Parathyroid adenoma (tissue), 2 donors: Measurements from ENCODE around the gene FANCM.

ENCODE experiments used
- H2AFZ ChIP-seq: fragments of 300-600 bp; sonication (generic); one replicate; pipeline ENCODE4 v1.7.0; 2017; ENCODE audit warnings: antibody characterized with exemption, mild to moderate bottlenecking
- H3K27ac ChIP-seq: fragments of 300-600 bp; sonication (generic); one replicate; pipeline ENCODE4 v1.7.0; 2017
- H3K27me3 ChIP-seq: fragments of 300-600 bp; sonication (generic); one replicate; pipeline ENCODE4 v1.7.0; 2017; ENCODE audit warnings: low read length; ENCODE audit not compliant: control insufficient read depth, insufficient read depth
- H3K36me3 ChIP-seq: fragments of 300-600 bp; sonication (generic); one replicate; pipeline ENCODE4 v1.7.0; 2017; ENCODE audit warnings: low read length; ENCODE audit not compliant: control insufficient read depth, insufficient read depth
- H3K4me1 ChIP-seq: fragments of 300-600 bp; sonication (generic); one replicate; pipeline ENCODE4 v1.7.0; 2017; ENCODE audit warnings: control low read depth
- H3K4me2 ChIP-seq: fragments of 300-600 bp; sonication (generic); one replicate; pipeline ENCODE4 v1.7.0; 2017; ENCODE audit warnings: low read length
- H3K4me3 ChIP-seq: fragments of 300-600 bp; sonication (generic); one replicate; pipeline ENCODE4 v1.7.0; 2017; ENCODE audit warnings: low read depth, low read length
- H3K79me2 ChIP-seq: fragments of 300-600 bp; sonication (generic); one replicate; pipeline ENCODE4 v1.7.0; 2017; ENCODE audit warnings: control low read depth
- H3K9ac ChIP-seq: fragments of 300-600 bp; sonication (generic); one replicate; pipeline ENCODE4 v1.7.0; 2017; ENCODE audit warnings: mild to moderate bottlenecking
- H3K9me3 ChIP-seq: fragments of 300-600 bp; sonication (generic); one replicate; pipeline ENCODE4 v1.7.0; 2017; ENCODE audit warnings: low read length; ENCODE audit not compliant: control insufficient read depth
- CTCF ChIP-seq: fragments of 300-600 bp; sonication (generic); IDR thresholded peaks from one replicate; pipeline ENCODE4 v1.7.0; 2017; ENCODE audit warnings: antibody characterized with exemption, mild to moderate bottlenecking
- donor health status: primary hyperparathyroidism.

Gene FANCM

GRCh38 chr14:45249856-45250575, 114.3 kb downstream of the FANCM start:
- H3K4me1 ChIP-seq = no peaks in the 10 kb centered on the region

More at GRCh38 chr14:45249856-45250575, 114.3 kb downstream of the FANCM start:
- Histone ChIP-seq H2AFZ (no peak overlapping the region), H3K27me3 (no peaks in the 10 kb centered on the region), H3K9ac (no peak overlapping the region), H3K4me2 (peak overlapping the region; percentile 22), H3K27ac (peak overlapping the region; percentile 16), H3K79me2 (no peaks in the 10 kb centered on the region), H3K9me3 (no peaks in the 10 kb centered on the region), H3K4me3 (peak overlapping the region; percentile 11), H3K36me3 (no peaks in the 10 kb centered on the region)
- no peak for TF ChIP-seq CTCF
